Colonic mucosa (tissue), 4 donors: ENCODE measurements around the gene IQGAP2. TPM values are rescaled to one million over a fixed set of nuclear protein-coding genes. Genes with fewer than 3 reads are reported as not detected.

Experiments
- DNase-seq: peaks from one replicate; pipeline ENCODE4 v3.0.0-alpha.2; 2020
- H3K27ac ChIP-seq: fragments of 200-600 bp; one replicate; pipeline ENCODE4 v1.8.0; 2021
- H3K27me3 ChIP-seq: fragments of 200-600 bp; one replicate; pipeline ENCODE4 v1.8.0; 2021
- H3K36me3 ChIP-seq: fragments of 200-600 bp; one replicate; pipeline ENCODE4 v1.8.0; 2021
- H3K4me1 ChIP-seq: fragments of 200-600 bp; one replicate; pipeline ENCODE4 v1.8.0; 2021; ENCODE audit warnings: mild to moderate bottlenecking
- H3K4me3 ChIP-seq: fragments of 200-600 bp; one replicate; pipeline ENCODE4 v1.8.0; 2021
- H3K9ac ChIP-seq, 2 donors: one replicate each; pipeline ENCODE4 v1.7.0; 2013; ENCODE audit warnings: control low read depth in 2 of 2, low read depth in 2 of 2, low read length in 2 of 2
- H3K9me3 ChIP-seq: fragments of 200-600 bp; one replicate; pipeline ENCODE4 v1.8.0; 2021
- CTCF ChIP-seq: fragments of 200-600 bp; IDR thresholded peaks from one replicate; pipeline ENCODE4 v1.8.0; 2022; ENCODE audit warnings: antibody characterized with exemption, mild to moderate bottlenecking
- intact Hi-C: fragments of 100-400 bp; cut with DNase I; formaldehyde crosslinking; loops from one replicate; pipeline ENCODE4 v1.14.1; 2022
- total RNA-seq, 2 donors: library from RNA; stranded (reverse); fragmentation: NEBNext Ultra II Directional in 1 of 2; extraction: Animal tissue kit (Norgen Biotek cat#: 25700) in 1 of 2; gene quantifications; one replicate each; pipeline ENCODE4 v1.2.1, GENCODE V29; 2021
- donor health status: healthy.
- donor health status: DM: no; HTN: no; CAD: no.
- donor health status: DM: no; HTN: no; CAD: no.

The IQGAP2 gene
- total RNA-seq, 2 donors from 2014 or later, result 62.2 to 75.6 TPM

DNA sequence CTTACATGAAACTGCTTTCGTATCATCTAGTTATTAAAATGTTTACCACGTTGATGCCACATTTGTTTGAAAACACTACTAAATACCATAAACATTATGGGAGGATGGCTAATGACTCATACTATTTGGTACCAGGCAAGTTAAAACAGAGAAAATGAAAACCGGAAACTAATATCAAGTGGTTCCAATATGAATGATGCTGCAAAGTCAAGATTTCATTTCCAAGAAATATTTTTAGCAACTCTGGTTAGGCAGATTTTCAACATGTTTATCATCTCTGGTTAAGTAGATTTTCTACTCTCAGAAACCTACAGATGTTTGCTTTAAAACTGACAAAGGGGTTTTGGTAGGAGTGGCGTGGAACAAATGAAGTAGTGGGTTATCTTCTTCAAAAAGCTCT, 307.9 kb downstream of the IQGAP2 start:
- Histone ChIP-seq H3K4me1 (no peaks in the 10 kb centered on the region), H3K9ac (no peak overlapping the region), H3K27ac (no peak overlapping the region), H3K27me3 (peaks cover 5% of the 10 kb centered on the region), H3K9me3 (no peaks in the 10 kb centered on the region), H3K4me3 (no peak overlapping the region), H3K36me3 (no peaks in the 10 kb centered on the region)
- DNase-seq, result no peak
- TF ChIP-seq CTCF, result no peak
- intact Hi-C loops, result no loop called here

- H3K9me3 ChIP-seq, result no peaks in the 10 kb centered on the region
- no peak overlapping the region for H3K27ac ChIP-seq
- no peak for TF ChIP-seq CTCF
- intact Hi-C loops, result loop anchor here (5.0 kb wide), 1 partner anchor 57 kb away; no protein-coding TSS in a partner anchor
- H3K4me1 ChIP-seq, result no peaks in the 10 kb centered on the region
- H3K36me3 ChIP-seq, result no peaks in the 10 kb centered on the region
- peak; percentile 29 for DNase-seq
- peak overlapping the region; percentile 51 to 81 for H3K9ac ChIP-seq
- peaks cover 5% of the 10 kb centered on the region for H3K27me3 ChIP-seq
- peak overlapping the region; percentile 80 for H3K4me3 ChIP-seq
Observed at GRCh38 chr5:76714751-76715485, 311.8 kb downstream of the IQGAP2 start.

DNA sequence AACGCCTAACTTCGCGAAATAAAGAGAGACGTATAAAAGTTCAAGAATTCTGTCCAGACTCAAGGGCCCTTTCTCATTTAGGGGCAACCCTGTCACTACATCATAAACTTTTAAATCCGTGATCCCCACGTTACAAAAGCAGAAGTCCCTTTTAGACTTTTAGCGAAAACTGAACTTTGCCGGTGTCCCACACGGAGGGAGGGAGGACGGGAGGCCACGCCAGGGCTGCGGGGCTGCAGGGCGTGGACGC, 312.3 kb downstream of the IQGAP2 start:
- no peak for DNase-seq
- no peak for TF ChIP-seq CTCF

DNA sequence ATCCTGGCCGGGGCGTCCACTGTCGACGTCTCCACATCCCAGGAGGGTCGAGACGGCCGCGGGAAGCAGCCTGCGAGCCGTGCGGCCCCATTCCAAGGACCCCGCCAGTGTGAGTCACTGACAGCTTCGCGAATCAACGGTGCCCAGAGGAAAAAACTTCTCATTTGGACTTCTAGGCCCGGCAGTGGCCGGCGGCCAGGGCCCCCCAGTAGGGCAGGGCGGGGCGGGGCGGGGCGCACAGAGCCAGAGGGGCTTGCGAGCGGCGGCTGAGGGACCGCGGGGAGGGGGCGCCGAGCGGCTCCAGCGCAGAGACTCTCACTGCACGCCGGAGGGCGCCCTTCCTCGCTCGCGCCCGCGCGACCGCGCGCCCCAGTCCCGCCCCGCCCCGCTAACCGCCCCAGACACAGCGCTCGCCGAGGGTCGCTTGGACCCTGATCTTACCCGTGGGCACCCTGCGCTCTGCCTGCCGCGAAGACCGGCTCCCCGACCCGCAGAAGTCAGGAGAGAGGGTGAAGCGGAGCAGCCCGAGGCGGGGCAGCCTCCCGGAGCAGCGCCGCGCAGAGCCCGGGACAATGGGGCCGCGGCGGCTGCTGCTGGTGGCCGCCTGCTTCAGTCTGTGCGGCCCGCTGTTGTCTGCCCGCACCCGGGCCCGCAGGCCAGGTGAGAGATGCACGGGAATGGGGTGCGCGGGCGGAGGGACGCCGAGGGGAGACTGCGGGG, 312.8 kb downstream of the IQGAP2 start, which contains the start of gene F2R:
F2R (plus strand) TSS at position 391 of the 720 bp plus-strand sequence; CDS start at position 573, 182 bp downstream.
- intact Hi-C loops, result loop anchor here (5.0 kb wide), 1 partner anchor 56 kb away; no protein-coding TSS in a partner anchor
- DNase-seq, result peak; percentile 64
- Histone ChIP-seq H3K36me3 (no peaks in the 10 kb centered on the region), H3K27ac (peak within 1 kb of the TSS; percentile 3), H3K9me3 (no peaks in the 10 kb centered on the region), H3K4me1 (no peaks in the 10 kb centered on the region), H3K4me3 (peak within 1 kb of the TSS; percentile 80), H3K9ac (peak within 1 kb of the TSS; percentile 81), H3K27me3 (peaks cover 5% of the 10 kb centered on the region)
- TF ChIP-seq CTCF, result peak; percentile 44

More for the DNA sequence above, 312.3 kb downstream of the IQGAP2 start:
- no peak overlapping the region for H3K27ac ChIP-seq
- H3K9me3 ChIP-seq, result no peaks in the 10 kb centered on the region
- H3K9ac ChIP-seq, result peak overlapping the region; percentile 51 to 81
- no peaks in the 10 kb centered on the region for H3K4me1 ChIP-seq
- peak overlapping the region; percentile 80 for H3K4me3 ChIP-seq
- H3K36me3 ChIP-seq, result no peaks in the 10 kb centered on the region
- peaks cover 5% of the 10 kb centered on the region for H3K27me3 ChIP-seq
- intact Hi-C loops, result loop anchor here (5.0 kb wide), 1 partner anchor 57 kb away; no protein-coding TSS in a partner anchor

- H3K9ac ChIP-seq, result peak overlapping the region; percentile 81
- no peaks in the 10 kb centered on the region for H3K4me1 ChIP-seq
- peaks cover 5% of the 10 kb centered on the region for H3K27me3 ChIP-seq
- H3K9me3 ChIP-seq, result no peaks in the 10 kb centered on the region
- peak overlapping the region; percentile 3 for H3K27ac ChIP-seq
- H3K36me3 ChIP-seq, result no peaks in the 10 kb centered on the region
- intact Hi-C loops, result loop anchor here (5.0 kb wide), 1 partner anchor 56 kb away; no protein-coding TSS in a partner anchor
- DNase-seq, result peak; percentile 44
- no peak for TF ChIP-seq CTCF
- peak overlapping the region; percentile 80 for H3K4me3 ChIP-seq
Observed at GRCh38 chr5:76716456-76717157, 313.5 kb downstream of the IQGAP2 start.
